Right renal cortex interstitium (tissue), 3 donors: ENCODE results near the gene COL4A6. TPM values are rescaled to one million over a fixed set of nuclear protein-coding genes. Genes with fewer than 3 reads are reported as not detected.

Source experiments
- DNase-seq, 3 donors: peaks; one replicate each; pipeline ENCODE4 v3.0.0-alpha.2; 2013; ENCODE audit warnings: low read depth in 3 of 3, low spot score in 2 of 3
- polyA plus RNA-seq, 3 donors: library from polyadenylated mRNA; unstranded; fragments of 120-200 nt; gene quantifications; one replicate each; pipeline ENCODE4 v1.2.1, GENCODE V29; 2013; ENCODE audit not compliant: insufficient read length in 3 of 3

COL4A6 gene
- polyA plus RNA-seq, 3 donors = 15.6 to 16.9 (median 16.0) TPM

DNA sequence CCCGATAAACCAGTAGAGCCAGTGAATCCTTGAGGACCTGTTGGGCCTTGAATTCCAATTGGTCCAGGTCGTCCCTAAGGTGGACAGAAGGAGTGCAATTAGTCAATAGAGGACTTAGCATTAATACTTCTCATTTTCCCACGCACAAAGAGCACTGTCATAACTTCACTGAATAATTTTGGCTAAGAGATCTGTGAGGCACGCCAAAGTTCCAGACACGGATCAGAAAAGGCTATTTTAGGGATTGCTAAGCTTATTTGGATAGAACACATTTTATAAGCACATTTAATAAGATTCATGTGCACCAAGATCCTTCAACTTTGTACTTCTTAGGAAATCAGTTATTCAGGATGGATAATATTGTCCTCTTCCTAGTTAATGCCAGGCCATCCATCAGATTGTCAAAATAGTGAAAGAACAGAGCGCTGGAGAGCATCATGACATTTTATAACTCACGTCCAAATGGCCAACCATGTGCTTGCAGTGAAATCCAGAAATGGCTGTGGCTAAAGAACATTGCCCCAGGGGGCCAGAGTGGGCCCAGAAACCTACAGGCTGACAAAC, 216.8 kb downstream of the COL4A6 start:
- DNase-seq = no peak

DNA sequence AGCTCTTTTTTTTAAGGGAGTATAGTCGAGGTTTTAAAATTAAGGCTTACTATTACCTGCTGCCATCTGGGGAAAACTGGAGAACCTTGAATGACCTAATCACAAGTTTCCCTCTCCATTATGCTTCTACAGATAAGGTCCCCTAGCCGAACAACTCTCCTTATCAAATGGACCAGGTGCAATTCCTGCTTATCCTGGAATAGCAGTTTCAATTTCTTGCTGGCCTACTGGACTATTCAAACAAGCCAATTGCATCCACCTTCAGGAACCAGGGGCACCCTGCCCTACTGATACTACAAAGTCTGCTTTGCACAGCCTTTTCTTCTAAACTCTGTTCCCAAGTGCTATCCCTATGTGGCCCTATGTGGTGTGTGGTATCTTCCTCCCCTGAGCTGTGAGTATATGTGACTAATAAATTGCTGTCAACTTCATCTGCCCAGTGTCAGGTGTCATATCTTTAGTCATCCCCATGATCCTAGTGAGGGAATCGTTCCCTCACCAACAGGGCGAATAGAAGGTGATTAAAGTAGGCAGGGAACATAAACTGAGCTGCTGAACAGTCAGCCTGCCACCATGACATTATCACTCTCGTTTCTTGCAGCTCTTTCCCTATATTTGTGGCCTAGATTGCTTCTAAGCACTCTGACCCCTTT, 218.1 kb downstream of the COL4A6 start:
- no peak for DNase-seq

DNA sequence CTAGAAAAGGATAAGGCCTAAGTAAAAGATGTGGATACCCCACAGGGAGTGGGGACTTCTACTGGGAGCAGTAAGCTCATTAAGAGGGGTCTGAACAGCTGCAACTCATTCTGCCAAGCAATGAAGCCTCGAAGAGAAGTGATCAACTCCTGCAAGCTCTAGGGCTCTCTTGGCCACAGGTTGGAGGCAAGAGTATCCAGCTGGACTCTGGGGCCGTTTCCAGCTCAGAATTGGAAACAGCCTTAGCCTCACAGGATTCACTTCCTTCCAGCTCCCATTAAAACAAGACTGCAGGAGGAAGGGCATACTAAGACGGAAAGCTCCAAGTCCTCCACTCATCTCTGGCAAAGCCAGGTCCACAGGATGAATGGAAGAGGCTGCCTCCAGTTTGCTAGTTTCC, 220.3 kb downstream of the COL4A6 start:
- no peak for DNase-seq

DNA sequence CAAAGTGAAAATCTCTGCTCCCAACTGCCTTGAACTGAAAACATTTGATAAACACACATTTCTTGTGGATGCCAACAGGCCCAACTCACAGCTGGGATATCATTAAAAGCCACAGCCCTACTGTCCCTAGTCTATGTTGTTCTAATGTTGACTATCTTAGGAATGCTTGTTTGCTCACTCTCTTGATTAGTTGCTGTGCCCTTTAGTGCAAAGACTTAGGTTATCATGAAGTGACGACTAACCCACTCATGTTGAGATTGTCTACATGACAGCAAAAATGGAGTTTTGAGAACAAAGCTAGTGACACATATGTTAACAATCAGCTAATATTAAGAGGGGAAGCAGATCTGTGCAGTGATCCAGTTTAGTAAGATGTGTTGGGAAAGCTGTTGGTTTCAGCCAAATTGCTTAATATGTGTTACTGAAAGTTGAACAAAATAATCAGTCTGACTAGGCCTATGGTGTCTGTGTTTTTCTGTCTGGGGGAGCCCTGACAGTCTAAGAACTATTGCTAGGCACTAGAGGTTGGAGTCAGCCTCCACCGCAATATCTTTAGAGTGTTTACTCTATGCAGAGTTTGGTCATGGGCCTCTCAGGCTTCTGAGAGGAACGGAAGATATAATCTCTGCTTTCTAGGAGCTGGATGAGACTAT, 221.2 kb downstream of the COL4A6 start:
- DNase-seq = no peak

DNA sequence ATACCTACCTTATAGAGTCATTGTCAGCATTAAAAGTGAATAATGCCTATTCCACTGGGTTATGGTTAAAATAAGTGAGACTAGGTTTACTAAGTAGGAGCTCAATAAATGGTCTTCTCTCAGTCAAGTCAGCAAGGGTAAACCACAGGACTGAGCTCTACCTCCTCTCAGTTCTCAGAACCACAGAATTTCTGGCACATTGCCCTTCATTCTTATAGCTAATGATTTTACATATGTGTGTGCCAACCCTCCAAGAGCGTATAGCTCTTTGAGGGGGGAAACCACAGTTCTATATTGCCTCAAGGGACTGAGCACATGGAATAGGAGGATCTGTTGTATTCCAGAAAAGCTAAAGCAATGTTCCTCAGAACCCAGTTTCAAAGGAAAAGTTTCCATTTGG, 221.8 kb downstream of the COL4A6 start:
- no peak for DNase-seq

DNA sequence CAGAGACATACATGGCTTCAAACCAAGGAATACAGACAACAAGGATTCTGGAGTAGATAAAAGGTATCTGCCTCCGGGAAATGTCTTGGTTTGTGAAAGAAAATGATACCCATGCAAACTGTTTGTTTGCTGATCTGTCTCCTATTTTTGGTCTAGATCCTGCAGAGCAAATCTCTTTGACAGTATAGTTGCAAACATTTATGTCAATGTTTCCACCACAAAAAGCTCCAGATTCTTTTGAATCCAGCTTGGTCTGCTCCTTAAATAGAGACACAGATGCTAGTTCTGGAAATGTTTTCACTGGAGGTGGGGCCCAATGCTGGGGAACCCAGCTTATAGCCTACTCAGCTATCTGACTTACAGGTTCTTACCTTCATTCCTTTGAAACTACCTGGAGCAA, 226.9 kb downstream of the COL4A6 start:
- DNase-seq = no peak

DNA sequence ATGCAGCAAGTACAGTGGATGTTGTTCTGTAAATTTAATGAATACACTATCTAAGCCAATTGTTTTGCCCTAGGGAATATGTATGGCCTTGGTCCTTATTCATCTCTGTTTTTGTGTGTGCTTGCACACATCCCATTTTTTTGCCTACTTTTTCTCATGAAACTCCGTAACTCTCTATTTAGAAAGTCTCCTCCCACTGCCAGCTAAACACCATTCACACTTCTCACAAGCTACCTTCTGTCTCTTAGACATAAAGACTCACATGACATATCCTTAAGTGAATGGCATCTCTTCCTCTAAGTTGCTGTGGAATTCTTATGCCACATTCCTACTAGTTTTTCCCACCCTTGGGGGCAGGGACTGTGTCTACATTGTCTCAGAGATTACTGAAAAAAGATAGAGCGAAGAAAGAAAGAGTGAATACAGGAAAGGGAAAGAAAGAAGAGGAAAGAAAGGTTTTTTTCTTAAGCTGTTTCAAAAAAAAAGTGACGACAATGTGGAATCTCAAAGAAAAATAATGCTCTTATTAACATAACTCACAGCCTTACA, 229.1 kb downstream of the COL4A6 start:
- no peak for DNase-seq

DNA sequence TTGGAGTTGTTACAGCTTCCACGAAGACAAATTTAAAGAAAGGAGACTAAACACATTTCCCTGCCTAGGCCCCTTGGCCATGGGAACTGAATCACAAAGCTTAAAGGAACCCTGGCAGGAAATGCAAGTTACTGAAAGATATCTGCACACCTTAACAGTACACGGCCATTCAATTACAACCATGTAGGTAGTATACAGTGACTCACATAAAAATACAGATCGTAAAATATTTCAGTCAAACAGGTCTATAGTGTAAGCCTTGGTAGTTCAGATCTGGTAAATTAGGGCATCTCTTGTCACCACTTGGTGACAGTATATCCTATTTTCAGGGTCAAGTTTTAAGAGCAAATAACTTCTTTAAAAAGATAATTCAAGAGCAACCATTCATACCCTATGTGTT, 234.7 kb downstream of the COL4A6 start:
- DNase-seq = no peak

DNA sequence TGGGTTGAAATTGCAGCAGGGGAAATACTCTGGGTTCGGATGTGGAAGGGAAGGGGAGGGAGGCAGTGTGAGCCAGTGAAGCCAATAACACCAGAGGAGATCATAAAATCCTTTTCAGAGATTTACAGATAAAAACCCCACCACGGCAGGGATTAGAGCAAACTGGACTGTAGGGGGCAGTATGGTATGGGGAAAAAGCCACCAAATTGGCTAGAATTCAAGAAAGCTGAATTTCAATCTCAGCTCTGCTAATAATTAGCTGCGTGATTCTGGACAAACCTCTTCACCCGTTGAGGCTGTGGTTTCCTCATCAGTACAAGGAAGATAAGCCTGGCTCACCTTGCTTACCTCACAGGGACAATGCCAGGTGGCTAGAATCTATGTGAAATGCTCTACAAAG, 238.5 kb downstream of the COL4A6 start:
- no peak for DNase-seq

DNA sequence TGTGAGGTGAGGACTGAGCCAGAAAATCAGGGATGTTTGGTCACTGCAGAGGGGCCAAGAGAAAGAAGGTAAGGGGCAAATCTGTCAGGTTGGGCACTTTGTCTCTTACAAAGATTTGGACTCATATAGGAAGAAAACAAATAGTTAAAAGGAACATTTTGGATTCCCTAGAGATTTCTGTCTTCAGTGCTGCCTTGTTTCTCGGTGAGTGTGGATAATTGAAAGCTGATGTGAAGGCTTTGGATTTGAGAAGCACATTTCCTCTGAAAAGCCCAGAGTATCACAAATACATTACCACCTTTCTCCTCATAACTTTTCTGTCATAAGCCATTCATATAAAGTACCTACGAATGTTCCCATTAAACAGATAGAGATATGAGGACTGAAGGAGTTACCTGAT, 239.2 kb downstream of the COL4A6 start:
- no peak for DNase-seq

DNA sequence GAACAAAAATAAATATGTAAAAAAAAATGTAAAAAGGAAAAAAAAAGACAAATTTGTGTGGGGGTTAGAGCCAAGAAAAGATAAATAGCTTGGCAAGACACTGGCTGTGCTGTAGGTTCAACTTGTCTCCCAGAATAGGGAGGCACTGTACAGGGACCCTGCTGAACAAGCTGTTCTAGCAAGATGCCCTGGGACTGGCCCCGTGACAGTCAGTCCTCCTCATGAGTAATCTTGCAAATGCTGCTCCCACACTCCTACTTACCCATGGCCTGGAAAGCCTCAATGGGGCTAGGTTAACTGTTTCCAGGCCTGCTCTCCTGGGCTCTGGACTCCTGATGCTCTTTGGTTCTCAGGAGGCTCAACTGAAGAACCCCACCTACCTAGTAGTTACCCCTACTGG, 239.8 kb downstream of the COL4A6 start:
- no peak for DNase-seq

DNA sequence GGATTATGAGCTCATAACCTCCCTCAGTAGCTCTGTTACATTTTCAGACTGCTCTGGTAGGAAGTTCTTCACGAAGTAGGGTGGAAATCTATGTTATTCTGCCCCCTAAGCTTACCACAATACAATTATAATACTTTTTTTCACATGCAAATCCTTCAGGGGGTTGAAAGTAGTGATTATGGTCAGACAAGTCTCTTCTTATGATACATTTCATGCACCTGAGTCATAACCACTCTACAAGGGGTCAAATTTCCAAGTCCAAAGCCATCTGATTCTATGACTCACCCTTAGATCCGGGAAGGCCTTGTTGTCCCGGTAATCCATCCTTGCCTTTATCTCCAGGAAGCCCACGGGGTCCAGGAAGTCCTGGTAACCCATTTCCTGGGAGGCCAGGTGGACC, 251.4 kb downstream of the COL4A6 start:
- DNase-seq = no peak

DNA sequence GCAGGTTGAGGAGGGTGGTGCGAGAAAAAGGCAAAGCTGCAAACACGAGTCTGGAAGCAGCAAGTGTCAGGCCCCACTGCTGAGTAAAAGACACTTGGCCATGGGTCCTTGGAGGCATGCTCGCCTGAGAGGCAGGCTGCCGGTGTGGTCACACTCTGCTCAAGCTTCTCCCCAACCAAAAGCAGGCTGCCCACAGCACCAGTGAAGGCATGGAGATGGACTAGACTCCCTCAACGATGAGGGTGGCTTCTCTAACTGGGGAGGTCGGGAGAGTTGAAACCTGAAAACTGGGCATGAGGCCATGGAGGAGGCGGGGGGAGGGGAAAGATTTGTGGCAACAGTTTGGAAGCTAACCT, 260.1 kb downstream of the COL4A6 start:
- DNase-seq = no peak

DNA sequence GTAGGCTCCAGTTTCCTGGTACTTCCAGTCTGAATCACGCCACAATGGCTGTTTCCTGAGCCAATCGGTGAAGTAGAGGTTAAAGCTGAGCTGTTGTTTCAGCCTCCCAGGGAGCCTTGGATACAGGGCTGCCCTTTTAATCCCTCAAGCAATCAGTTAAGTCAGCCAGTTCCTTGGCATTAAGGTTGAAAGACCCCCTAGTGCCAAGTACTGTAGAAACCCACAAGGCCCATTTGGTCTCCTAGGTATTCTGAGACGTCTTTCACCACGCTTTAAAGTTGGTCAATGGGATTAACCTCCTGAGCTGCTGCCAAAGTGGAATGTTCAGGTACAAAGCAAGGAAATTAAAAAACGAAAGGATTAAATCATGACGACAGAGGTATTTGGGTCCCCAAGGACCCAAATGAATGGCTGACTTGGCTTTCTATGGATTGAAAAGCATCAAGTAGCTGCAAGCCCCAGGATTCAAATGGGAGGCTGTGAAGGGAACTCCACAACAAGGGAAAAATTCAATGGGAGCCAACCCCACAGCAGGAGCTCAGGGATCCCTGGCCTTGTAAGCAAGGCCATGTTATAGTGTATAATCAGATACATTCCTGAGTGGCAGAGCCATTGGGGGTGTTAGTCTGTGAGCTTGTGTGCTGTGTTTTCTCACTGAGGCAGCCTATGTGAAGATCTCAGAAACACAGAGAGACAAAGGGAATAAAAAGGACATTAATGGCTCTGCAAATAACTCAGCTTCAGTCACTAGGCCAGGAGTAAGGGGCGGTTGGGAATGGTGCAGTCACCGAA, 260.7 kb downstream of the COL4A6 start:
- DNase-seq = no peak

DNA sequence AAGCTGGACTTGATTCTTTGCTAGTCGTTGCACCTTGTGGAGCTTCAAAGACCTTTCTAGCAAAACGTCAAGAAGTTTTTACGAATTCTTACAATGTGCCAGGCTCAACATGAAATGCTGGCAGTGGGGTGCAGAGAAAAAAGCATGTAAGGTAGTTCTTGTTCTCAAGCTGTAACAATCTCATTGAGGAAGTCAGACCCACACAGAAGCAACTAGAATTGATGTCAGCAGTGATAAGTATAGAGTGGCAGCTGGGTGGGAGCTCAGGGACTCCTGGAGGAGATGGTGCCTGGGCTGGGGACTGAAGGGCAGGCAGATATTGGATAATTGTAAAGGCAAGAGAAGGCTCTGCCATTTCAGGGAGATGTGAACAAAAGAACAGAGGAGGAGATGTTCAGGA, 264.3 kb downstream of the COL4A6 start:
- DNase-seq = no peak

DNA sequence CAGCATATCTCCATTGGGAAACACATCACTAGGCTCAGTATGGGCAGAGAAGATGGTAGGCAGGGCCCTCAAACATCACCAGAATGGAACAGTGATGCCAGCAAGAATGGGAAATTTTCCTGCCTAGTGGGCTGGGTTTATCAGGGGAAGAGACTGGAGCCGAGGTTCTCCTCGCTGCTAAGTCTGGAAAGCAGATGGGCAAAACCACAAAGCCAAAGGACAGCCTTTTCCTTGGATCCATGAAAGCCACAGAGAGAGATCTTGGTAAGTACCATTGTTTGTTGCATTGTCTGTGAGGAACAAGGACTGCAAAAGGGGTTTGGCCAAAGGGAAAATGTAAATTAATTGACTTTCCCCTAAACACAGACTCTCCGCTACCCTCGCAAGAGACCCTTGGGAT, 266.6 kb downstream of the COL4A6 start:
- DNase-seq = no peak

DNA sequence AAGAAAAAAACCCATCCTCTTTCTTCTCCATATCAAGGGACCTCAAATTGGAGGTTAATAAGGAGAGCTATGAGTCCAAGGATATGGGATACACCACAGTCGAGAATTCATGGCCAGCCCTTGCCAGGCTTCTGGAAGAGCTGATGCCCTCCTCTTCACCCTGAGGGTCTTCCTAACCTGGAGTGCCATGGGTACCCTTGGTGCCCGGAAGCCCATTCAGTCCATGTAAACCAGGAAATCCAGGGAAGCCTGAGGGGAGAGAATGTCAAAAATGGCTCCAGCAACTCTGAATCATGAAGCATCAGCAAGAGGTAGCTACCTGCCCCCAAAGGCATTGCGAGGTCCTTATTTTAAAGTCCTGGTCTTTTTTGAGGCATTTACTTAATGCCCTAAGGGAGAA, 268.5 kb downstream of the COL4A6 start:
- no peak for DNase-seq

DNA sequence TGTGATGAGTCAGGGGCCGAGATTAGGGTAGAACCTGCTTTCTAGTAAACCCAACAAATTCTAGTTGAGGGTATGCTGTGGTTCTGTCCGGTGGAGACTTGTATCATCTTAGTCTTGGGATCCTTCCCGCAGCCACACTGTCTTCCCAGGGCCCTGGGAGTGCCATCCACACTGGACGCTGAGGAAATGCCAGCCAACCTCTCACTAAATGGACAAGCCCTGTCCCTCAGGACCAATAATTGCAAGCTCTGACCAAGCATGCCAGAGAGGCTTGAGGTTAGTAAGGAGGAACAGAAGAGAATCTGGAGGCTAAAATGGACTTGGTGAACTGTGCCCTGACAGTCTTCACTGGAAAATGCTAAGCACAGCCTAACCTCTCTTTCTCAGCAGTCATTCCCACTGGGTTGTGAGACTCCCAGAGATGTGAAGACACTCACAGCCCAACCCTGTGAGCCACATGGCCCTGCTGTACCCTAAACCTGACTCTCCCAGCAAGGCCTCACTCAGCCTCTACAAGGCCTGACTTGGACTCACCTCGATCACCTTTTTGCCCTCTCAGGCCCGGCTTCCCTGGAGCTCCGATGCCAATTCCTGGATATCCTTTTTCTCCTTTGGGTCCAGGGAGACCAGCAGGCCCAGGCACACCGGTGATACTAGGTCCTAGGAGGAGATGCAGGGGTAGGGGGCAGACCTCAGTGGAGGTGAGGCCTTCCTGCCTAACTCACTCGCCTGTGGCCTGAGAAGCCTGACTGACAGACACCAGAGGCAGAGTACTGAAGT, 269.1 kb downstream of the COL4A6 start:
- DNase-seq = no peak

DNA sequence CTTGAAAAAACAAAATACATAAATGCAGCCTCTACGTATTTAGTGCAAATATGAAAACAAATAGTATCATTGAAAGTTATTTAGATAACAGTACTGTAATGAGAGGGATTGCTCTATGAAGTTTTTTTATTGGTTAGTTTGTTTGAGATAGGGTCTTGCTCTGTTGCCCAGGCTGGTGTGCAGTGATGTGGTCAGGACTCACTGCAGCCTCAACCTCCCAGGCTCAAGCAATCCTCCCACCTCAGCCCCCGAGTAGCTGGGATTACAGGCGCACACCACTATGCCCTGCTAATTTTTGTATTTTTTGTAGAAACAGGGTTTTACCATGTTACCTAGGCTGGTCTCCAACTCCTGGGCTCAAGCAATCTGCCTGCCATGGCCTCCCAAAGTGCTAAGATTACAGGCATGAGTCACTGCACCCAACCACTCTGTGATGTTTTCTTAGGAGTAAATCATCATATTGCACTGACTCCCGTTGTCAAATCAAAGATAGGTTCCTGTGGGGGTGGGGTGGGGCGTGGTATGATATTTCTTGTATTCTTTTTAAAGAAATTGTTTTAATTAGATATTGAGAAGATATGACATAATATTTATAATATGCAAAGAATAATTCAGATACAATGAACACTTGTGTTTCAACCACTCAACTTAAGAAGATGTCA, 270.9 kb downstream of the COL4A6 start:
- no peak for DNase-seq
